SH-SY5Y (cell line): Measurements from ENCODE around the gene PABPN1L.

ENCODE experiments used
- GATA2 ChIP-seq: IDR thresholded peaks from 2 replicates; pipeline ENCODE4 v1.6.1; 2011; ENCODE audit warnings: mild to moderate bottlenecking, low read depth, low read length
- GATA3 ChIP-seq: IDR thresholded peaks from 2 replicates; pipeline ENCODE4 v1.6.1; 2011; ENCODE audit warnings: low read depth, mild to moderate bottlenecking, low read length, moderate library complexity

GRCh38 chr16:88862968-88863367 is 3.5 kb downstream of the PABPN1L start:
- no peak for TF ChIP-seq GATA2
- TF ChIP-seq GATA3: no peak
